HS-27A (cell line): ENCODE data around the gene VGLL4.
A peak's percentile ranks its signal among the peaks of the same experiment; 100 is the strongest.
"Not testable (repeated sequence)": the region's sequence is repeated elsewhere in the genome, so short reads cannot be mapped to it uniquely, and the experiment has no call there.

Experiments
- DNase-seq: peaks from one replicate; pipeline ENCODE4 v3.0.0-alpha.2; 2012; ENCODE audit warnings: low read depth, missing footprints

The VGLL4 gene

GRCh38 chr3:11606090-11606784 lies 37.5 kb downstream of the VGLL4 start:
- no peak for DNase-seq

- no peak for DNase-seq
These were observed 38.3 kb downstream of the VGLL4 start for GRCh38 chr3:11605398-11605797.

GRCh38 chr3:11604139-11604892 lies 39.4 kb downstream of the VGLL4 start:
- DNase-seq = no peak

- DNase-seq = no peak
These were observed 40.1 kb downstream of the VGLL4 start for GRCh38 chr3:11603628-11604027.

GRCh38 chr3:11602886-11603527 lies 40.7 kb downstream of the VGLL4 start:
- no peak for DNase-seq

- no peak for DNase-seq
These were observed 41.4 kb downstream of the VGLL4 start for GRCh38 chr3:11602239-11602840.

- DNase-seq = no peak
These were observed 42.1 kb downstream of the VGLL4 start for GRCh38 chr3:11601446-11602238.

- peak; percentile 96 for DNase-seq
These were observed 43.0 kb downstream of the VGLL4 start for GRCh38 chr3:11600501-11601282.

- DNase-seq = no peak
These were observed 47.3 kb downstream of the VGLL4 start for GRCh38 chr3:11596387-11596786.

- DNase-seq = not testable (repeated sequence)
These were observed 48.7 kb downstream of the VGLL4 start for GRCh38 chr3:11595024-11595423.

GRCh38 chr3:11593318-11594034 lies 50.2 kb downstream of the VGLL4 start:
- no peak for DNase-seq

GRCh38 chr3:11592445-11593298 lies 51.0 kb downstream of the VGLL4 start:
- DNase-seq = no peak

- DNase-seq = no peak
These were observed 52.1 kb downstream of the VGLL4 start for GRCh38 chr3:11591391-11592282.

GRCh38 chr3:11591002-11591355 lies 52.7 kb downstream of the VGLL4 start:
- DNase-seq = no peak

GRCh38 chr3:11589706-11590105 lies 54.0 kb downstream of the VGLL4 start:
- DNase-seq = no peak

GRCh38 chr3:11588755-11589154 lies 55.0 kb downstream of the VGLL4 start:
- no peak for DNase-seq

- no peak for DNase-seq
These were observed 55.4 kb downstream of the VGLL4 start for GRCh38 chr3:11588338-11588737.

GRCh38 chr3:11587766-11588165 lies 55.9 kb downstream of the VGLL4 start:
- DNase-seq = no peak
